ENCODE data around the gene SFMBT2.

- no peak for TF ChIP-seq CTCF (IDR thresholded peaks at IDR 0.05)
- no peak for TF ChIP-seq ZFX (IDR thresholded peaks at IDR 0.05; ENCODE audit: borderline replicate concordance)
These were observed 136.5 kb downstream of the SFMBT2 start for GRCh38 chr10:7274293-7274692.
